K562 (cell line): Measurements from ENCODE around the gene UNC5C. TPM values are rescaled to one million over a fixed set of nuclear protein-coding genes. Genes with fewer than 3 reads are reported as not detected.

Experiments used
- ATAC-seq: fragments of 200-7000 bp; cut with Tn5 transposase; 3 replicates; pipeline ENCODE4 v1.9.1; 2020; ENCODE audit warnings: moderate library complexity
- BruUV-seq: library from RNA; stranded (reverse); fragments of 400-500 nt; replicated peaks from 2 replicates; lab custom pipeline; 2021; lab: Mats Ljungman, UMichigan
- CTCF ChIA-PET: fragments of 300-600 bp; formaldehyde crosslinking; extraction: SDS; loops from one replicate; lab custom pipeline; 2021; ENCODE audit warnings: low intra/inter-chr PET ratio; lab: Yijun Ruan, JAX
- POLR2A ChIA-PET: fragments of 300-600, 350-650 bp; sonication (Branson Sonifier 250); formaldehyde crosslinking; extraction: SDS; loops from one replicate; lab custom pipeline; 2021; ENCODE audit warnings: antibody characterized with exemption, inconsistent platforms; lab: Yijun Ruan, JAX
- DNase-seq, 4 experiments: peaks; one replicate each; pipeline versions ENCODE4 v3.0.0 to v3.0.0-alpha.2; 2011 to 2018; ENCODE audit warnings: low spot score in 3 of 4, mixed read lengths in 3 of 4; ENCODE audit errors: extremely low read depth in 1 of 4
- FAIRE-seq: peaks from 2 replicates; lab custom pipeline; 2011; peaks lifted over from hg19 to GRCh38; lab: Jason Lieb, UNC
- H2AFZ ChIP-seq: 2 replicates; pipeline ENCODE4 v1.6.0; 2011; ENCODE audit warnings: low read depth, low read length, control low read depth, inconsistent platforms
- H3K27ac ChIP-seq: fragments of 200-600 bp; 3 replicates; pipeline ENCODE4 v1.8.0; 2011; ENCODE audit warnings: low read depth, mild to moderate bottlenecking, control low read depth, inconsistent platforms, low read length, moderate library complexity, mixed read lengths; ENCODE audit errors: extremely low read depth
- H3K27me3 ChIP-seq, 2 experiments: fragments of 300-600 bp in 1 of 2; 2 replicates in 1 of 2; 3 replicates in 1 of 2; pipeline versions ENCODE4 v1.6.0 to v1.8.0; 2011; ENCODE audit warnings: inconsistent platforms in 2 of 2, low read length in 2 of 2, mild to moderate bottlenecking in 1 of 2, mixed read lengths in 1 of 2, moderate library complexity in 1 of 2; ENCODE audit not compliant: control insufficient read depth in 2 of 2, insufficient read depth in 2 of 2
- H3K36me3 ChIP-seq: fragments of 300-600 bp; 3 replicates; pipeline ENCODE4 v1.8.0; 2011; ENCODE audit warnings: mild to moderate bottlenecking, low read length, inconsistent platforms; ENCODE audit not compliant: control insufficient read depth, insufficient read depth
- H3K4me1 ChIP-seq, 2 experiments: fragments of 200-600 bp in 1 of 2; replicated peaks in 1 of 2; 2 replicates in 1 of 2; 3 replicates in 1 of 2; pipeline versions ENCODE4 v1.5.1 to v1.8.0; 2011; ENCODE audit warnings: inconsistent platforms in 2 of 2, low read length in 2 of 2, mild to moderate bottlenecking in 1 of 2, mixed read lengths in 1 of 2, moderate library complexity in 1 of 2; ENCODE audit not compliant: control insufficient read depth in 2 of 2, insufficient read depth in 2 of 2
- H3K4me2 ChIP-seq: 2 replicates; pipeline ENCODE4 v1.6.1; 2011; ENCODE audit warnings: low read length, control low read depth, inconsistent platforms, mixed read lengths; ENCODE audit not compliant: insufficient read depth
- H3K4me3 ChIP-seq: fragments of 200-600 bp; sonication (generic), shearing (Covaris generic); 2 replicates; pipeline ENCODE4 v1.5.1; 2016; ENCODE audit warnings: control low read depth, inconsistent platforms
- H3K79me2 ChIP-seq: fragments of 200-600 bp; 3 replicates; pipeline ENCODE4 v1.8.0; 2011; ENCODE audit warnings: low read length, inconsistent platforms; ENCODE audit not compliant: control insufficient read depth, insufficient read depth
- H3K9ac ChIP-seq, 2 experiments: 2 replicates each; pipeline versions ENCODE4 v1.6.0 to v1.6.1; 2011; ENCODE audit warnings: low read depth in 2 of 2, low read length in 2 of 2, control low read depth in 1 of 2, inconsistent platforms in 1 of 2, mild to moderate bottlenecking in 1 of 2, mixed read lengths in 1 of 2; ENCODE audit not compliant: insufficient read depth in 1 of 2
- H3K9me1 ChIP-seq: one replicate; pipeline ENCODE4 v1.6.0; 2011; ENCODE audit warnings: inconsistent platforms, mild to moderate bottlenecking, low read length, moderate library complexity; ENCODE audit not compliant: control insufficient read depth, insufficient read depth
- H3K9me3 ChIP-seq: replicated peaks from 2 replicates; pipeline ENCODE4 v1.5.1; 2011; ENCODE audit warnings: low read depth, low read length, inconsistent platforms; ENCODE audit not compliant: control insufficient read depth, insufficient read depth
- H4K20me1 ChIP-seq: replicated peaks from 2 replicates; pipeline ENCODE4 v1.6.1; 2011; ENCODE audit warnings: low read length, inconsistent platforms, mixed read lengths; ENCODE audit not compliant: control insufficient read depth, insufficient read depth
- RAD21 ChIP-seq, 2 experiments: fragments of 250-450 bp in 1 of 2; fragments of 450-650 bp in 1 of 2; sonication (Bioruptor Pico) in 1 of 2; formaldehyde crosslinking in 1 of 2; IDR thresholded peaks in 1 of 2; conservative IDR thresholded peaks in 1 of 2; 2 replicates each; pipeline versions ENCODE4 v1.4.0 to v1.8.0; 2020 to 2022; ENCODE audit warnings: mild to moderate bottlenecking in 2 of 2, moderate library complexity in 1 of 2
- XRCC4 ChIP-seq: IDR thresholded peaks from one replicate; pipeline ENCODE4 v1.6.1; 2011; ENCODE audit not compliant: insufficient read depth, insufficient read length; ENCODE audit errors: extremely low read depth
- WGBS: fragments of 100-300 bp; shearing (Covaris generic); methylation state at CpG from one replicate; pipeline ENCODE4 v1.1.6; 2016; ENCODE audit warnings: low coverage, mixed read lengths; ENCODE audit not compliant: insufficient coverage; ENCODE audit errors: missing lambda C conversion rate; 5-methylcytosine and 5-hydroxymethylcytosine counted together
- in situ Hi-C: fragments of 300-500 bp; cut with MboI; formaldehyde crosslinking; loops from 4 replicates; pipeline ENCODE4 v1.15.0; 2018; ENCODE audit warnings: inconsistent platforms, mixed read lengths
- intact Hi-C: fragments of 100-400 bp; cut with micrococcal nuclease; formaldehyde crosslinking; loops from 2 replicates; pipeline ENCODE4 v1.14.2; 2022
- polyA plus RNA-seq, 8 experiments: library from polyadenylated mRNA; depleted of rRNA in 4 of 8; stranded (reverse) in 5 of 8; unstranded in 3 of 8; fragments of >200 nt; fragmentation: Nextera tagmentation in 2 of 8; fragmentation: Illumina TruSeq in 1 of 8; extraction: Ambion mirVana in 2 of 8; extraction: Trizol in 1 of 8; gene quantifications; 2 replicates each; pipeline versions ENCODE4 v1.2.1 to v1.2.3, GENCODE V29; 2011 to 2014; ENCODE audit warnings: inconsistent platforms in 1 of 8, missing spikeins in 1 of 8
- total RNA-seq, 7 experiments: library from RNA; depleted of rRNA in 6 of 7; stranded (reverse); fragments of >200 nt in 6 of 7; fragmentation: Illumina TruSeq in 2 of 7; extraction: Trizol in 2 of 7; gene quantifications; 2 replicates each; pipeline versions ENCODE4 v1.2.1 to v1.2.3, GENCODE V29; 2011 to 2021; ENCODE audit warnings: low replicate concordance in 1 of 7
- TF ChIP-seq, protein P1 (sequence below), 3 experiments: IDR thresholded peaks in 2 of 3; conservative IDR thresholded peaks in 1 of 3; 2 replicates each; pipeline ENCODE4 v1.5.1; 2011 to 2012; ENCODE audit warnings: low read length in 3 of 3, mild to moderate bottlenecking in 3 of 3, control low read depth in 2 of 3, improper control_type of control experiment in 1 of 3, inconsistent platforms in 1 of 3, low read depth in 1 of 3, mixed read lengths in 1 of 3, moderate library complexity in 1 of 3; ENCODE audit not compliant: insufficient read depth in 2 of 3

Gene UNC5C
- total and polyA plus RNA-seq, 9 of the 15 experiments (the other 6 are each of a cell fraction or from before 2014, with no cell fraction given): under 0.01 to 0.10 (median 0.03) TPM; not detected in 1

DNA sequence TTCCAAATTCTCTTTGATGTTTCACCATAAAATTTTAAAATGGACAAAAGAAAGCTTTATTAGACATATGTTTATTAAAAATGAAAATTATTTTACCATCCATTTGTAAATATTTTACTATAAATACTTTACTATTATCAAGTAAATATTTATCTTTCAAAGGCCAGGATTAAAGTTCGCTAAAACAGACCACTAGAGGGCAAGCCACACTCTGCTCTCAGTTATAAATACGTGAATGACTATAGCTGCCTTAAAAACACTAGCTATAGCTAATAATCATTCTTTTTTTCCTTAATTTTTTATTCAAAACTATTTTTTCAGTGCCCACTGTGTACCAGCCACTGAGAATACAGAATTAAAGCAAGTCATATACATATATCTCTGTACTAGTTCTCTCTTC, 38.6 kb downstream of the UNC5C start:
- Histone ChIP-seq H2AFZ (no peak overlapping the region), H3K27ac (no peak overlapping the region), H3K4me3 (no peak overlapping the region), H3K9me1 (no peaks in the 10 kb centered on the region), H3K9me3 (no peaks in the 10 kb centered on the region), H4K20me1 (no peaks in the 10 kb centered on the region), H3K4me1 (no peaks in the 10 kb centered on the region), H3K4me2 (no peak overlapping the region), H3K79me2 (no peaks in the 10 kb centered on the region), H3K27me3 (no peaks in the 10 kb centered on the region), H3K9ac (no peak overlapping the region), H3K36me3 (no peaks in the 10 kb centered on the region)
- in situ Hi-C loops (loop anchor here (25.0 kb wide), 1 partner anchor 348 kb away; no protein-coding TSS in a partner anchor), intact Hi-C loops (no loop called here)
- BruUV-seq: no TSS peak
- ATAC-seq: no peak
- POLR2A ChIA-PET: no interaction called here
- CTCF ChIA-PET: interaction anchor here (0.6 kb wide), 1 partner anchor 20 kb away, joined by 3 read pairs; no protein-coding TSS in a partner anchor
- no peak for FAIRE-seq
- TF ChIP-seq XRCC4 (no peak), RAD21 (CRISPR knock-in tag; conservative IDR thresholded peaks at IDR 0.05 in 1 of 2, IDR thresholded peaks at IDR 0.05 in 1 of 2) (peak in 1 of 2 experiments; percentile 46; a peak in 3 of 4 replicates)
- TF ChIP-seq, protein P1, sequence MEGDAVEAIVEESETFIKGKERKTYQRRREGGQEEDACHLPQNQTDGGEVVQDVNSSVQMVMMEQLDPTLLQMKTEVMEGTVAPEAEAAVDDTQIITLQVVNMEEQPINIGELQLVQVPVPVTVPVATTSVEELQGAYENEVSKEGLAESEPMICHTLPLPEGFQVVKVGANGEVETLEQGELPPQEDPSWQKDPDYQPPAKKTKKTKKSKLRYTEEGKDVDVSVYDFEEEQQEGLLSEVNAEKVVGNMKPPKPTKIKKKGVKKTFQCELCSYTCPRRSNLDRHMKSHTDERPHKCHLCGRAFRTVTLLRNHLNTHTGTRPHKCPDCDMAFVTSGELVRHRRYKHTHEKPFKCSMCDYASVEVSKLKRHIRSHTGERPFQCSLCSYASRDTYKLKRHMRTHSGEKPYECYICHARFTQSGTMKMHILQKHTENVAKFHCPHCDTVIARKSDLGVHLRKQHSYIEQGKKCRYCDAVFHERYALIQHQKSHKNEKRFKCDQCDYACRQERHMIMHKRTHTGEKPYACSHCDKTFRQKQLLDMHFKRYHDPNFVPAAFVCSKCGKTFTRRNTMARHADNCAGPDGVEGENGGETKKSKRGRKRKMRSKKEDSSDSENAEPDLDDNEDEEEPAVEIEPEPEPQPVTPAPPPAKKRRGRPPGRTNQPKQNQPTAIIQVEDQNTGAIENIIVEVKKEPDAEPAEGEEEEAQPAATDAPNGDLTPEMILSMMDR (IDR thresholded peaks at IDR 0.05 in 2 of 3, conservative IDR thresholded peaks at IDR 0.05 in 1 of 3; ENCODE audit: insufficient read depth in 2 of 3, low read depth in 1 of 3, low read length in 3 of 3): peak in 2 of 3 experiments; percentile 39 to 57; a peak in 3 of 6 replicates
- DNase-seq: peak; percentile 8 to 17 (median 11)
- 2% methylated on average over 2 of the region's 2 CpGs for WGBS
